IMR-90 (cell line): ENCODE results near the gene LIN37. TPM values are rescaled to one million over a fixed set of nuclear protein-coding genes. Genes with fewer than 3 reads are reported as not detected.

ENCODE experiments used
- ATAC-seq: fragments of 200-7000 bp; cut with Tn5 transposase; 2 replicates; pipeline ENCODE4 v1.9.1; 2020; ENCODE audit warnings: low read depth, mild to moderate bottlenecking, moderate library complexity
- BruUV-seq: library from RNA; stranded (reverse); fragments of 400-500 nt; replicated peaks from 2 replicates; lab custom pipeline; 2021; lab: Mats Ljungman, UMichigan
- CTCF ChIA-PET: fragments of 300-600 bp; formaldehyde crosslinking; extraction: SDS; loops from one replicate; lab custom pipeline; 2021; ENCODE audit warnings: antibody characterized with exemption; lab: Yijun Ruan, JAX
- POLR2A ChIA-PET: fragments of 300-600 bp; sonication (Branson Sonifier 250); formaldehyde crosslinking; loops from one replicate; lab custom pipeline; 2022; ENCODE audit warnings: antibody characterized with exemption; ENCODE audit not compliant: unreplicated experiment; lab: Charles Lee
- DNase-seq: peaks from one replicate; pipeline ENCODE4 v3.0.0; 2013
- H2AFZ ChIP-seq: replicated peaks from 2 replicates; pipeline ENCODE3; 2013; ENCODE audit warnings: low read length, mild to moderate bottlenecking; ENCODE audit not compliant: poor library complexity
- H2AK5ac ChIP-seq: 2 replicates; pipeline ENCODE4 v1.6.1; 2013; ENCODE audit warnings: low read depth, low read length, inconsistent platforms
- H2AK9ac ChIP-seq: replicated peaks from 2 replicates; pipeline ENCODE3; 2013; ENCODE audit warnings: mild to moderate bottlenecking, low read depth, low read length, moderate library complexity; ENCODE audit not compliant: poor library complexity
- H2BK120ac ChIP-seq: 2 replicates; pipeline ENCODE4 v1.6.1; 2013; ENCODE audit warnings: low read depth, low read length, inconsistent platforms
- H2BK15ac ChIP-seq: 3 replicates; pipeline ENCODE4 v1.6.1; 2013; ENCODE audit warnings: low read depth, low read length, inconsistent platforms
- H2BK20ac ChIP-seq: 2 replicates; pipeline ENCODE4 v1.6.1; 2013; ENCODE audit warnings: low read depth, mild to moderate bottlenecking, inconsistent platforms, low read length, moderate library complexity
- H2BK5ac ChIP-seq: 2 replicates; pipeline ENCODE4 v1.6.1; 2013; ENCODE audit warnings: mild to moderate bottlenecking, low read depth, low read length, inconsistent platforms; ENCODE audit not compliant: poor library complexity, severe bottlenecking
- H3K14ac ChIP-seq: replicated peaks from 2 replicates; pipeline ENCODE4 v1.6.1; 2013; ENCODE audit warnings: low read depth, low read length, inconsistent platforms
- H3K18ac ChIP-seq: 2 replicates; pipeline ENCODE4 v1.6.1; 2013; ENCODE audit warnings: low read depth, low read length, control low read depth
- H3K23ac ChIP-seq: 2 replicates; pipeline ENCODE4 v1.6.1; 2013; ENCODE audit warnings: low read depth, low read length, inconsistent platforms
- H3K27ac ChIP-seq: 2 replicates; pipeline ENCODE4 v1.5.1; 2013; ENCODE audit warnings: mild to moderate bottlenecking, control low read depth, low read length; ENCODE audit not compliant: insufficient read depth
- H3K27me3 ChIP-seq: 2 replicates; pipeline ENCODE4 v1.6.1; 2013; ENCODE audit warnings: low read length; ENCODE audit not compliant: control insufficient read depth, insufficient read depth
- H3K36me3 ChIP-seq: 2 replicates; pipeline ENCODE4 v1.6.1; 2013; ENCODE audit warnings: low read length, mixed read lengths; ENCODE audit not compliant: control insufficient read depth, insufficient read depth
- H3K4ac ChIP-seq: 2 replicates; pipeline ENCODE4 v1.6.1; 2013; ENCODE audit warnings: low read depth, low read length, inconsistent platforms
- H3K4me1 ChIP-seq: 2 replicates; pipeline ENCODE4 v1.6.1; 2013; ENCODE audit warnings: low read length, mixed read lengths; ENCODE audit not compliant: control insufficient read depth, insufficient read depth
- H3K4me2 ChIP-seq: 2 replicates; pipeline ENCODE4 v1.6.1; 2013; ENCODE audit warnings: low read depth, mild to moderate bottlenecking, control low read depth, low read length, moderate library complexity
- H3K4me3 ChIP-seq: 2 replicates; pipeline ENCODE4 v1.5.1; 2013; ENCODE audit warnings: low read depth, mild to moderate bottlenecking, control low read depth, low read length, moderate library complexity; ENCODE audit not compliant: insufficient read depth
- H3K56ac ChIP-seq: 2 replicates; pipeline ENCODE4 v1.6.1; 2013; ENCODE audit warnings: low read length, inconsistent platforms; ENCODE audit not compliant: insufficient read depth; ENCODE audit errors: extremely low read depth
- H3K79me1 ChIP-seq, 2 experiments: 2 replicates each; pipeline ENCODE4 v1.6.1; 2013; ENCODE audit warnings: low read length in 2 of 2, inconsistent platforms in 1 of 2, low read depth in 1 of 2
- H3K9ac ChIP-seq: 2 replicates; pipeline ENCODE4 v1.6.1; 2013; ENCODE audit warnings: low read depth, low read length, control low read depth
- H3K9me1 ChIP-seq: 2 replicates; pipeline ENCODE4 v1.6.1; 2013; ENCODE audit warnings: low read length, inconsistent platforms; ENCODE audit not compliant: insufficient read depth
- H3K9me3 ChIP-seq: 2 replicates; pipeline ENCODE4 v1.6.1; 2013; ENCODE audit warnings: low read length; ENCODE audit not compliant: control insufficient read depth, insufficient read depth
- H4K20me1 ChIP-seq: 2 replicates; pipeline ENCODE4 v1.6.1; 2013; ENCODE audit warnings: low read length, inconsistent platforms; ENCODE audit not compliant: insufficient read depth
- H4K5ac ChIP-seq: 2 replicates; pipeline ENCODE4 v1.6.1; 2013; ENCODE audit warnings: mild to moderate bottlenecking, low read depth, low read length, control low read depth
- H4K8ac ChIP-seq, 2 experiments: 2 replicates each; pipeline ENCODE4 v1.6.1; 2013; ENCODE audit warnings: low read depth in 2 of 2, low read length in 2 of 2, control low read depth in 1 of 2, inconsistent platforms in 1 of 2
- H4K91ac ChIP-seq: 2 replicates; pipeline ENCODE4 v1.6.1; 2013; ENCODE audit warnings: low read depth, low read length, inconsistent platforms; ENCODE audit not compliant: insufficient read depth
- BHLHE40 ChIP-seq: fragments of 150-350 bp; IDR thresholded peaks from 2 replicates; pipeline ENCODE4 v1.6.1; 2016; ENCODE audit warnings: mild to moderate bottlenecking, low read depth, low read length
- CHD1 ChIP-seq: IDR thresholded peaks from 2 replicates; pipeline ENCODE4 v1.6.1; 2012; ENCODE audit warnings: low read depth, low read length, improper control_type of control experiment
- MXI1 ChIP-seq: IDR thresholded peaks from 2 replicates; pipeline ENCODE4 v1.6.1; 2012; ENCODE audit warnings: low read depth, mild to moderate bottlenecking, low read length, moderate library complexity, borderline replicate concordance
- NFE2L2 ChIP-seq: fragments of 150-350 bp; IDR thresholded peaks from 2 replicates; pipeline ENCODE4 v1.6.1; 2016; ENCODE audit warnings: low read depth, mild to moderate bottlenecking, low read length
- POLR2A ChIP-seq: IDR thresholded peaks from 2 replicates; pipeline ENCODE4 v1.6.1; 2012; ENCODE audit warnings: mild to moderate bottlenecking, low read depth, low read length
- WGBS, 2 experiments: methylation state at CpG; one replicate each; pipeline versions ENCODE4 v1.1.5 to v1.1.7; 2013; ENCODE audit warnings: missing lambda C conversion rate in 2 of 2; ENCODE audit not compliant: insufficient read length in 1 of 2; ENCODE audit errors: extremely low coverage in 2 of 2; 5-methylcytosine and 5-hydroxymethylcytosine counted together
- dilution Hi-C: fragments of 300-500 bp; cut with HindIII; formaldehyde crosslinking; loops from one replicate; pipeline ENCODE4 v1.14.3; 2018; ENCODE audit warnings: low sequenced_read_pairs; ENCODE audit not compliant: unreplicated experiment
- in situ Hi-C: fragments of 300-500 bp; cut with MboI; formaldehyde crosslinking; loops from 3 replicates; pipeline ENCODE4 v1.14.3; 2019; ENCODE audit warnings: low sequenced_read_pairs, inconsistent platforms, mixed read lengths
- intact Hi-C: fragments of 100-400 bp; cut with micrococcal nuclease; formaldehyde crosslinking; loops from 2 replicates; pipeline ENCODE4 v1.10.0; 2022
- polyA plus RNA-seq, 3 experiments: library from polyadenylated mRNA; depleted of rRNA; stranded (reverse); fragments of >200 nt; gene quantifications; 2 replicates each; pipeline ENCODE4 v1.2.3, GENCODE V29; 2012; ENCODE audit warnings: low replicate concordance in 1 of 3
- total RNA-seq: library from RNA; depleted of rRNA; stranded (reverse); fragments of >200 nt; gene quantifications from 2 replicates; pipeline ENCODE4 v1.2.3, GENCODE V29; 2012

LIN37 gene
- total and polyA plus RNA-seq, 2 of the 4 experiments (the other 2 are of a cell fraction), result 12.7 to 23.1 TPM

DNA sequence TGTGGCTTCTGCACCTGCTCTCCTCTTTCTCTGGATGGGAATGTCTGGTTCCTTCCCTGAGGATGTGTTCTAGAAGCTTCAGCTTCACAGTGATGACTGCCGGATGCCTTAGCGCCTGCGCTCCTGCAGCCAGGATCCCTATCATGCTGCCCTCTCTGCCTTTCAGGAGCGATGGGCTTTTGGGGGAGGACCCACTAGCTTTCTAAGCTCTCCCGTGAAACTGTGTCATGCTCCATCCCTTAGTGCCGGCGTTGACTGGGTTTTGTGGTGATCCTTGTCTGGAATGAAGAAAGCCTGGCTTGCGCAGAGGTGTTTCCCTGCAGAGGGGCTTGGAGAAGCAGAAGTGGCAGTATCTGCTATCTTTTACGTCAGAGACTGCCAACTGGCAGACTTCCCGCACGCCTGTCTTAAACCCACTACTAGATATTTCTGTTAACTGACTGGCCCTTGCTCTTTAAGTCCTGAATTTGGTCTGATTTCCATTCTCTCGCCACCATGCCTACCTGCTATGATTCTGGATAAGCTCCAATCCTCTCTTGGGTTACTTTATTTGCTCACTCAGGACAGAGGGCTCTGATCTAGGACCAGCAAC lies 34.4 kb upstream of the LIN37 start:
- Histone ChIP-seq H3K9me3 (no peaks in the 10 kb centered on the region), H3K23ac (no peak overlapping the region), H3K56ac (no peak overlapping the region), H3K27ac (no peak overlapping the region), H3K4me1 (peaks cover 9% of the 10 kb centered on the region), H3K4me2 (no peak overlapping the region), H2BK5ac (no peak overlapping the region), H3K4ac (no peak overlapping the region), H2AK5ac (no peak overlapping the region), H2AFZ (no peak overlapping the region), H2BK20ac (no peak overlapping the region), H4K91ac (no peak overlapping the region), H4K20me1 (peaks cover 7% of the 10 kb centered on the region), H3K18ac (no peak overlapping the region), H4K5ac (no peak overlapping the region), H3K36me3 (no peaks in the 10 kb centered on the region), H3K14ac (no peak overlapping the region), H4K8ac (no peak overlapping the region), H3K9ac (no peak overlapping the region), H2BK15ac (no peak overlapping the region), H2AK9ac (no peak overlapping the region), H3K79me1 (peaks cover under 1 to 18% of the 10 kb centered on the region in 2 experiments; a peak in 2 of 4 replicates), H2BK120ac (no peak overlapping the region), H3K27me3 (no peaks in the 10 kb centered on the region), H3K4me3 (no peak overlapping the region), H3K9me1 (no peaks in the 10 kb centered on the region; the same call in 1 of the 2 replicates)
- DNase-seq (no peak), ATAC-seq (no peak)
- dilution Hi-C loops, result no loop called here
- TF ChIP-seq CHD1 (no peak), BHLHE40 (no peak), MXI1 (no peak), POLR2A (no peak), NFE2L2 (no peak)
- intact Hi-C loops, result no loop called here
- in situ Hi-C loops, result no loop called here
- POLR2A ChIA-PET, result no interaction called here
- no TSS peak for BruUV-seq
- CTCF ChIA-PET, result no interaction called here
- WGBS, 2 experiments, result 60% methylated on average over 3 of the region's 12 CpGs; no CpG with 5 or more reads in 1 of the 2 experiments
